Type B pancreatic cell (in vitro differentiated cells): Measurements from ENCODE around the gene SLC25A25. TPM values are rescaled to one million over a fixed set of nuclear protein-coding genes. Genes with fewer than 3 reads are reported as not detected.
A peak's percentile ranks its signal among the peaks of the same experiment; 100 is the strongest.

Experiments
- DNase-seq: peaks from one replicate; pipeline ENCODE4 v3.0.0; 2021; ENCODE audit warnings: mixed read lengths; ENCODE audit not compliant: unreplicated experiment; ENCODE audit errors: extremely low spot score
- H3K27ac Mint-ChIP-seq: 2 replicates; pipeline ENCODE4 v1.8.0; 2021; ENCODE audit warnings: mild to moderate bottlenecking, mixed read lengths
- H3K27me3 Mint-ChIP-seq: 2 replicates; pipeline ENCODE4 v1.8.0; 2021; ENCODE audit warnings: mixed read lengths
- H3K36me3 Mint-ChIP-seq: 2 replicates; pipeline ENCODE4 v1.8.0; 2021; ENCODE audit warnings: mixed read lengths
- H3K4me1 Mint-ChIP-seq: one replicate; pipeline ENCODE4 v1.8.0; 2021; ENCODE audit warnings: mixed read lengths; ENCODE audit not compliant: unreplicated experiment
- H3K4me3 Mint-ChIP-seq: 2 replicates; pipeline ENCODE4 v1.8.0; 2021; ENCODE audit warnings: mild to moderate bottlenecking, mixed read lengths
- H3K9me3 Mint-ChIP-seq: 2 replicates; pipeline ENCODE4 v1.8.0; 2021; ENCODE audit warnings: mixed read lengths
- CTCF ChIP-seq: fragments of 200-600 bp; sonication (generic); conservative IDR thresholded peaks from 2 replicates; pipeline ENCODE4 v1.5.0; 2021; ENCODE audit warnings: antibody characterized with exemption, mild to moderate bottlenecking
- total RNA-seq: library from RNA; stranded (reverse); gene quantifications from 2 replicates; pipeline ENCODE4 v1.2.1, GENCODE V29; 2021; ENCODE audit warnings: low replicate concordance

Gene SLC25A25
- total RNA-seq, 1 donor from 2014 or later, result 19.1 TPM

- Mint-ChIP-seq H3K4me3 (peak overlapping the region; percentile 76), H3K9me3 (no peaks in the 10 kb centered on the region), H3K27ac (peak overlapping the region; percentile 87), H3K27me3 (no peaks in the 10 kb centered on the region), H3K36me3 (peaks cover 8% of the 10 kb centered on the region), H3K4me1 (peaks cover 37% of the 10 kb centered on the region)
- TF ChIP-seq CTCF, result no peak
- DNase-seq, result no peak
Observed at GRCh38 chr9:128073253-128073886, 5.3 kb downstream of the SLC25A25 start.

GRCh38 chr9:128077847-128078503, 9.9 kb downstream of the SLC25A25 start:
- H3K27ac Mint-ChIP-seq, result peak overlapping the region; percentile 96
- TF ChIP-seq CTCF, result no peak
- peaks cover 12% of the 10 kb centered on the region for H3K36me3 Mint-ChIP-seq
- peaks cover 36% of the 10 kb centered on the region for H3K4me1 Mint-ChIP-seq
- peaks cover 6% of the 10 kb centered on the region for H3K9me3 Mint-ChIP-seq
- peak overlapping the region; percentile 71 for H3K4me3 Mint-ChIP-seq
- DNase-seq, result no peak
- H3K27me3 Mint-ChIP-seq, result no peaks in the 10 kb centered on the region

- H3K4me3 Mint-ChIP-seq, result peak overlapping the region; percentile 71
- H3K9me3 Mint-ChIP-seq, result peaks cover 6% of the 10 kb centered on the region
- H3K27ac Mint-ChIP-seq, result peak overlapping the region; percentile 96
- H3K4me1 Mint-ChIP-seq, result peaks cover 32% of the 10 kb centered on the region
- TF ChIP-seq CTCF, result no peak
- peaks cover 13% of the 10 kb centered on the region for H3K36me3 Mint-ChIP-seq
- H3K27me3 Mint-ChIP-seq, result no peaks in the 10 kb centered on the region
- DNase-seq, result no peak
Observed at GRCh38 chr9:128078504-128079434, 10.7 kb downstream of the SLC25A25 start.

GRCh38 chr9:128080206-128080605, 12.2 kb downstream of the SLC25A25 start:
- Mint-ChIP-seq H3K27ac (no peak overlapping the region), H3K4me1 (peaks cover 40% of the 10 kb centered on the region), H3K9me3 (peaks cover 6% of the 10 kb centered on the region), H3K27me3 (no peaks in the 10 kb centered on the region), H3K4me3 (no peak overlapping the region), H3K36me3 (peaks cover 21% of the 10 kb centered on the region)
- no peak for TF ChIP-seq CTCF
- no peak for DNase-seq

- H3K4me1 Mint-ChIP-seq, result peaks cover 40% of the 10 kb centered on the region
- H3K4me3 Mint-ChIP-seq, result peak overlapping the region; percentile 11
- H3K27ac Mint-ChIP-seq, result peak overlapping the region; percentile 96
- TF ChIP-seq CTCF, result no peak
- no peak for DNase-seq
- no peaks in the 10 kb centered on the region for H3K27me3 Mint-ChIP-seq
- H3K36me3 Mint-ChIP-seq, result peaks cover 21% of the 10 kb centered on the region
- H3K9me3 Mint-ChIP-seq, result peaks cover 6% of the 10 kb centered on the region
Observed at GRCh38 chr9:128081056-128081455, 13.0 kb downstream of the SLC25A25 start.
